WTC11 (cell line): ENCODE measurements around the gene GRK2.

ENCODE experiments used
- AFF4 ChIP-seq: sonication (generic); formaldehyde crosslinking; IDR thresholded peaks from 2 replicates; pipeline ENCODE4 v1.8.1; 2023; ENCODE audit warnings: mild to moderate bottlenecking, missing genetic modification reagents, borderline replicate concordance
- CDX4 ChIP-seq: fragments of 250-450 bp; sonication (Bioruptor Pico); IDR thresholded peaks from 2 replicates; pipeline ENCODE4 v1.9.0; 2021; ENCODE audit warnings: moderate library complexity, mild to moderate bottlenecking, inconsistent platforms, borderline replicate concordance
- CTCF ChIP-seq: fragments of 200-600 bp; IDR thresholded peaks from 2 replicates; pipeline ENCODE4 v1.8.0; 2022; ENCODE audit warnings: antibody characterized with exemption
- KAT7 ChIP-seq: sonication (generic); formaldehyde crosslinking; IDR thresholded peaks from 2 replicates; pipeline ENCODE4 v1.8.1; 2023; ENCODE audit warnings: missing genetic modification reagents, mild to moderate bottlenecking, borderline replicate concordance
- NR1H2 ChIP-seq: sonication (generic); formaldehyde crosslinking; IDR thresholded peaks from 2 replicates; pipeline ENCODE4 v1.9.0; 2021; ENCODE audit warnings: mild to moderate bottlenecking, moderate library complexity, missing genetic modification reagents
- SMAD4 ChIP-seq: sonication (generic); formaldehyde crosslinking; IDR thresholded peaks from 2 replicates; pipeline ENCODE4 v1.8.0; 2022; ENCODE audit warnings: mild to moderate bottlenecking, missing genetic modification reagents
- STAT6 ChIP-seq: sonication (generic); formaldehyde crosslinking; conservative IDR thresholded peaks from 2 replicates; pipeline ENCODE4 v1.8.1; 2023; ENCODE audit warnings: mild to moderate bottlenecking, low read depth, missing genetic modification reagents, moderate library complexity
- USF2 ChIP-seq: sonication (generic); formaldehyde crosslinking; IDR thresholded peaks from 2 replicates; pipeline ENCODE4 v1.8.1; 2023; ENCODE audit warnings: mild to moderate bottlenecking, missing genetic modification reagents, moderate library complexity

GRCh38 chr11:67286621-67287333, 20.5 kb downstream of the GRK2 start:
- TF ChIP-seq KAT7 (CRISPR knock-in tag): no peak
- no peak for TF ChIP-seq SMAD4 (CRISPR knock-in tag)
- TF ChIP-seq CTCF: no peak
- TF ChIP-seq STAT6 (CRISPR knock-in tag): no peak
- TF ChIP-seq AFF4 (CRISPR knock-in tag): no peak
- no peak for TF ChIP-seq CDX4 (CRISPR knock-in tag)
- TF ChIP-seq USF2: no peak
- TF ChIP-seq NR1H2 (CRISPR knock-in tag): no peak
